GM19025 (cell line): Measurements from ENCODE around the gene LCN6.
"Not testable (repeated sequence)": the region's sequence is repeated elsewhere in the genome, so short reads cannot be mapped to it uniquely, and the experiment has no call there.

Experiments
- ATAC-seq: cut with Tn5 transposase; IDR thresholded peaks from one replicate; pipeline ENCODE4 v1.9.1; 2021; ENCODE audit warnings: mild to moderate bottlenecking, low read depth, moderate library complexity; ENCODE audit not compliant: unreplicated experiment

LCN6 gene

GRCh38 chr9:136712690-136713544, 35.4 kb downstream of the LCN6 start:
- no peak for ATAC-seq

GRCh38 chr9:136711751-136712689, 36.3 kb downstream of the LCN6 start, which contains the start of gene DIPK1B:
TSS of gene DIPK1B (plus strand) at chr9:136712572. CDS start at chr9:136712666, 94 bp downstream.
- ATAC-seq, result no peak

DNA sequence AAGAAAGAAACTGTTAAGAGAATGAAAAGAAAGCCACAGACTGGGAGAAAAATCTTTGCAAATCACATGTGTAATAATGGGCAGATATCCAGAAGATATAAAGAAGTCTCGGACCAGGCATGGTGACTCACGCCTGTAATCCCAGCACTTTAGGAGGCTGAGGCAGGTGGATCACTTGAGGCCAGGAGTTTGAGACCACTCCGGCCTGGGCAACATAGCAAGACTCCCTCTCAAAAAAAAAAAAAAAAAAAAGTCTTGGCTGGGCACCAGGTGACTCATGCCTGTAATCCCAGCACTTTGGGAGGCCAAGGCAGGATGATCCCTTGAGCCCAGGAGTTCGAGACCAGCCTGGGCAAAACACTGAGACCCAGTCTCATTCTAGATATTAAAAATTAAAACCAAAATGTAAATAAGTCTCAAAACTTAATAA, 37.1 kb downstream of the LCN6 start:
- ATAC-seq, result not testable (repeated sequence)

- ATAC-seq, result no peak
Measured at GRCh38 chr9:136710543-136710942, 37.8 kb downstream of the LCN6 start.

DNA sequence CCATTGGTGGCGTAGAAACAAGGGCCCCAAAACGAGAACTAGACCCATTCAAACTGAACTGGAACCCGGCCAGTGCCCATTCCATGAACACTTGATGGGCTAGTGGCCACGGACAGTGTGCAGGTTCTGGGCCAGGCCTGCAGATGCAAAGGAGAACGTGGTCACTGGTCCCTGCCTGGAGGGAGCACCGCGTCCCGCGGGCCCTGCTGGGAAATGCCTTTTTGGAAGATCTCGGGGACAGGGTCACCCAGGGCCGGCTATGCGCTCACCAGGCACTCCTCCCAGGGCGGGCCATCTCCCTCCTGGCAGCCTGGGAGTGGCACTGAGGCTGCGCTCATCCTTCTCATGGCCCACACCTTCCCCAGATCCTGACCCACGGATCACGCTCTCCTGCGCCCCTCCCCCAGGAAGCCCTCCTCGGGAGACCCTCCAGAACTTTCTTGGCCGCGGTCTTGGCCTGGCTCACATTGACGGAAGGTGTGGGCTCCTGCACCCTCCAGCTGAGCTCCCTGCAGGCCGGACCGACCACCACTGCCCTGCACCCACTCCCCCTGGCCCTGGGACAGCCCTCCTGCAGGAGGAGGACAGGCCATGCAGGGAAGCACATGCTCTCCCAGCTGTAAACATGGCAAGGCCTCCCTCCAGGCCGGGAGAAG, 38.7 kb downstream of the LCN6 start:
- ATAC-seq, result no peak

DNA sequence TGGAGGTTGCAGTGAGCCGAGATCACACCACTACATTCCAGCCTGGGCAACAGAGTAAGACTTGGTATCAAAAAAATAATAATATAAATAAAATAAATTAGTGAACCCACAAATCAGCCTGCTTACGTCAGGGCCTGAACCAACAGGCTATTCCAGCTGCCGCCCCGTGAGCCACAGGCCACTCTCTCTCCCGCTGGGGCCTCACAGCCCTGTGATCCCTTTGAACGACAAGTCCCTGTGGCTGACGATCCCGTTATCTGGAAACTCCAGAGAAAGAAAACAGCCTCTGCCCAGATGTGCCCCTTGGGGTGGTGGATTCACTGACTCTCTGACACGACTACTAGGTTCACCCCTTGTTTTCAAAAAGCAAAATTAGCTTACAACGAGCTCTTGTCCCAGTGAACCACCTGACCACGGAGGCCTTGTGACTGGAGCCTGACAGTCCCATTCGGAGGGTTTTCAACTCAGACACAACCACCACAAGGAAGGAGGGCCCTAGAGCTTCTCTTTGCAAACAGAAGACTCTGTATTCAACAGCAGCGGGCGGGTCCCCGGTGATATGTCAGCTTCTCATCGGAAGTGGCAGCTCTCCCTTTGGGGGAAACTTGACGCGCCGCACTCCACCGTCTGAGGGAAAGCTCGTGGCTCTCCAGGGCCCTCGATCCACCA, 40.3 kb downstream of the LCN6 start:
- ATAC-seq, result no peak

GRCh38 chr9:136707011-136707410, 41.3 kb downstream of the LCN6 start:
- no peak for ATAC-seq

- ATAC-seq, result no peak
Measured at GRCh38 chr9:136705564-136705963, 42.8 kb downstream of the LCN6 start.

- ATAC-seq, result not testable (repeated sequence)
Measured at GRCh38 chr9:136704741-136705140, 43.6 kb downstream of the LCN6 start.

- no peak for ATAC-seq
Measured at GRCh38 chr9:136703276-136703860, 45.0 kb downstream of the LCN6 start.

DNA sequence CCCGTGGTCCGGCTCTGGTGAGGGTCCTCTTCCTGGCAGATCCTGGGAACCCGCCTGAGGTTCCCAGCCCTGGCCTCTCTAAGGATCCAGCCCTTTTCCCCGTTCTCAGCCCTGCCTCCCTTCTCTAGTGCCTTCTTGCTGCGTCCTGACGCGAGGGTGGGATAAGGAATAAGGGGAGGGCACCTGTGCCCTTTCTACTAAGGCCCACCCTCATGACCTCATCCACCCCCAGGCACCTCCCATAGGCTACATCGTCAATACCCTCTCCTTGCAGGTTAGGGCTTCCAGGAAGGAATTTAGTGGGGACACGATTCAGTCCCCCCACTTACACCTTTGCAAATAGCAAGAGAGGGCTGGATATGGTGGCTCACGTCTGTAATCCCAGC, 46.7 kb downstream of the LCN6 start:
- ATAC-seq, result no peak

DNA sequence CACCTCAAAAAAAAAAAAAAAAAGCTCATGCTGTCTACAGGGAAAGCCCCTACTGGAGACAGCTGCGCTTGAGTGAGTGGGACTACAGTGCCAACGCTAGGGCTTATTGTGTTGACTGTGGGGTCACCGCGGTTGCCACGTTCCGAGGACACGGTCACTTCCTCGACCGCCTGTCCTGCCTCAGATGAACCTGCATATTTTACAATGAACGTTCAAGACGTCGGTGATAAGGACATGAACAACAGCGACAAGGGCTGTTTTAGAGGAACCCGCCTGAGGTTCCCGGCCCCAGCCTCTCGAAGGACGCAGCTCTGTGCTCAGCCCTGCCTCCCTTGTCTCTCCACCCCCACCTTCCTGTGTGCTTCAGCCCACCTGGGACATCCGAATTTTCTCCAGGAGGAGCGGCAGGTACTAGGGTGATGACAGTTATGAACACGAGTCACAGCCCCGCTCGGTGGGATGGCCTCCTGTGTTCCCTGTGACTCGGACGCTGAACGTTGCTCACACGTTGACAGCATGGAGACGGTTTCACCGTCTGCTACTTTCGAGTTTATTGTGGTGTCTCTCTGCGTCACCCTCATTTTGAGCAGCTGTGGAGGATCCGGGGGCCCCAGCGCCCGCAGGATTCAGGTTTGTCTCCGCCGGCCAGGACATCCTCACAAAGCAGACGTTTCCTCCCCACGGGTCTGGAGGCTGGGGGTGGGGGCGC, 47.2 kb downstream of the LCN6 start:
- no peak for ATAC-seq

GRCh38 chr9:136700304-136700703, 48.0 kb downstream of the LCN6 start:
- no peak for ATAC-seq

DNA sequence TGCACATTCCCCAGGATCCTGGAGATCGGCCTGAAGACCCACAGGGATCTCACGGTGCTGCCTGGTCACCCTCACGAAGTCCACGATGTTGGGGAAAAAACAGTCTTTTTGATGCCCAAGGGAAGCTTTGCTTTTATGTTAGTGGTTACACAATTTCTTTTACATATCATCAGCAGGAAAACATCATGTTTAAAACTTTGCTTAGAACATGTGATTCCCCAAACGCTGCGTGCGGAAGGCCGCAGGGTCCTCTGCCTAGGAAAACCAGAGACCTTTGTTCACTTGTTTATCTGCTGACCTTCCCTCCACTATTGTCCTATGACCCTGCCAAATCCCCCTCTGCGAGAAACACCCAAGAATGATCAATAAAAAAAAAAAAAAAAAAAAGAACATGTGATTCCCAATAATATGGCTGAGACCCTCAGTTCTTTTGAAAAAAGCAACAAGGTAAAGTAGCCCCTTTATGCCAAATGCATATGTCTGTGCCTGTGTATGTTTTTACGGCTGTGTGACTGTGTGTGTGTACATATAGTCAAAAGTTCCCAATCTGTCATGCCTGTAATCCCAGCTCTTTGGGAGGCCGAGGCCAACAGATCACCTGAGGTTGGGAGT, 49.6 kb downstream of the LCN6 start:
- no peak for ATAC-seq

DNA sequence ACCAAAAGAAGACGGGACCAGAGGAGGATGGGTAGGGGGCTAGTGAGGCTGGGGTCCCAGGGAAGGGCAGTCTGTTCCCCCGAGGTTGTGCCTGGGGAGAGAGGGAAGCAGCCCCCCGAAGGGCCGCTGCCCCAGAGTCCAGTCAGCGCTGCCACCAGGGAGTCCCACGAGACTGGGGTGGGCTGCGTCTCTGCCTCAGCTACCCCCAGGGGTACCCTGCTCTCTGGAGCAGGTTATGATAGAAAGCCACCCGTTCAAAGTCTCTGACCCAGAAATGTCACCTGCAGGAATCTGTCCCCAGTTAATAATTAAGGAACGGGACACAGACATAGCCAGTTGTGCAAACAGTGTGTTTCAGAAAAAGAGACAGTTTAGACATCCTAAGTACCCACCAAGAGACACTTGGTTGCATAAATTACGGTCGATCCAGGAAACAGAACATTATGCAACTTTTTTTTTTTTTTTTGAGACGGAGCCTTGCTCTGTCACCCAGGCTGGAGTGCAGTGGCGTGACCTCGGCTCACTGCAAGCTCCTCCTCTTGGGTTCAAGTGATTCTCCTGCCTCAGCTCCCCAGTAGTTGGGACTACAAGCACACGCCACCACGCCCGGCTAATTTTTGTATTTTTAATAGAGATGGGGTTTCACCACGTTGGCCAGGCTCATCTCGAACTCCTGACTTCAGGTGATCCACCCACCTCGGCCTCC, 50.4 kb downstream of the LCN6 start:
- no peak for ATAC-seq

DNA sequence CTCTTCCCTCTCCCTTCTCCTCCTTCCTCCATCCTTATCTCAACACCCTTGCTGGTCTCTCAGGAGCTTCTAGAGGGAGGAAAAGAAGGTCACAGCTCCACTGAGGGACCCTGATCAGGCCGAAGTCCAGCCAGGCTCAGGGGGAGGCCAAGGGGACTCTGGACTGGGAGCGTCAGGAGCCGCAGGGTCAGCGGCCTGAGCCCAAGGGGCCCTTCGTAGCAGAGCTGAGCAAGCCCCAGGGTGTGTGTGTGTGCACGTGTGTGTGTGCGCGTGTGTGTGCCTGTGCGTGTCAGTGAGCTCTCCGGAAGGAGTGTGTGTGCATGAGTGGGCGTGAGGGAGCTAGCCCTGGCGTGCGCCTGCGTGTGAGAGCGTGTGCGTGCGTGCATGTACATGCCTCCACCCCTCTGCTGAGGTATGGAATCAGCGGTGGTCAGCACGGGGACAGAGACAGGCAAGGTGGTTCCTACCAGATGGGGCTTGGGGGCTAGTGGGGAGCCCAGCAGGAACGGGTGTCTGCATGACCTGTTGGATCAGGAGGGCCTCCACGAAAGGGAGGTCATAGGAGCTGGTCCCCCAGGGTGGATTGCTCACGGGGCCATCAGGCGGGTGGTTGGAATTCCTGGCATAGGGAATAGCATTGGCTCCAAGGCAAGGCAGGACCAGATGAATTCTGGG, 51.0 kb downstream of the LCN6 start:
- no peak for ATAC-seq

GRCh38 chr9:136696502-136696901, 51.8 kb downstream of the LCN6 start:
- no peak for ATAC-seq

GRCh38 chr9:136695955-136696354, 52.4 kb downstream of the LCN6 start:
- no peak for ATAC-seq
